ENCODE measurements around the gene VWA5B1. TPM values are rescaled to one million over a fixed set of nuclear protein-coding genes. Genes with fewer than 3 reads are reported as not detected.
A peak's percentile ranks its signal among the peaks of the same experiment; 100 is the strongest.

VWA5B1 gene
- total RNA-seq, 2 donors from 2014 or later, result 0.51 TPM; not detected in 1

- Histone ChIP-seq H3K4me1 (replicated peaks) (peaks cover 16% of the 10 kb centered on the region), H3K27me3 (replicated peaks; ENCODE audit: insufficient read depth) (no peaks in the 10 kb centered on the region), H3K4me3 (no peak overlapping the region), H3K36me3 (no peaks in the 10 kb centered on the region), H3K9me3 (no peaks in the 10 kb centered on the region), H3K27ac (no peak overlapping the region)
- no peak for DNase-seq (ENCODE audit: low spot score)
- WGBS, result 91% methylated on average over 14 of the region's 14 CpGs
- intact Hi-C loops (cut with DNase I), result no loop called here
- TF ChIP-seq POLR2A (IDR thresholded peaks at IDR 0.05), result no peak
- TF ChIP-seq CTCF (IDR thresholded peaks at IDR 0.05), result no peak
- TF ChIP-seq POLR2AphosphoS5 (IDR thresholded peaks at IDR 0.05), result no peak
Observed at GRCh38 chr1:20355101-20355827, 64.6 kb downstream of the VWA5B1 start.

- Histone ChIP-seq H3K36me3 (no peaks in the 10 kb centered on the region), H3K9me3 (no peaks in the 10 kb centered on the region), H3K27me3 (replicated peaks; ENCODE audit: insufficient read depth) (no peaks in the 10 kb centered on the region), H3K4me3 (no peak overlapping the region), H3K4me1 (replicated peaks) (peaks cover 16% of the 10 kb centered on the region), H3K27ac (peak overlapping the region in 1 of 2 donors; percentile 39)
- intact Hi-C loops (cut with DNase I), result no loop called here
- no peak for TF ChIP-seq POLR2A (IDR thresholded peaks at IDR 0.05)
- DNase-seq (ENCODE audit: low spot score), result no peak
- 79% methylated on average over 9 of the region's 9 CpGs for WGBS
Observed at GRCh38 chr1:20355828-20356735, 65.4 kb downstream of the VWA5B1 start.

GRCh38 chr1:20356850-20357459 is 66.3 kb downstream of the VWA5B1 start:
- H3K27me3 ChIP-seq (replicated peaks; ENCODE audit: insufficient read depth), result no peaks in the 10 kb centered on the region
- H3K27ac ChIP-seq, result peak overlapping the region in 1 of 2 donors; percentile 39
- intact Hi-C loops (cut with DNase I), result no loop called here
- no peak overlapping the region for H3K4me3 ChIP-seq
- peak; percentile 15 for DNase-seq (ENCODE audit: low spot score)
- H3K9me3 ChIP-seq, result no peaks in the 10 kb centered on the region
- H3K4me1 ChIP-seq (replicated peaks), result peaks cover 16% of the 10 kb centered on the region
- TF ChIP-seq POLR2A (IDR thresholded peaks at IDR 0.05) (no peak), POLR2AphosphoS5 (IDR thresholded peaks at IDR 0.05) (peak; percentile 72), CTCF (IDR thresholded peaks at IDR 0.05) (no peak)
- H3K36me3 ChIP-seq, result no peaks in the 10 kb centered on the region
- 61% methylated on average over 8 of the region's 8 CpGs for WGBS

DNA sequence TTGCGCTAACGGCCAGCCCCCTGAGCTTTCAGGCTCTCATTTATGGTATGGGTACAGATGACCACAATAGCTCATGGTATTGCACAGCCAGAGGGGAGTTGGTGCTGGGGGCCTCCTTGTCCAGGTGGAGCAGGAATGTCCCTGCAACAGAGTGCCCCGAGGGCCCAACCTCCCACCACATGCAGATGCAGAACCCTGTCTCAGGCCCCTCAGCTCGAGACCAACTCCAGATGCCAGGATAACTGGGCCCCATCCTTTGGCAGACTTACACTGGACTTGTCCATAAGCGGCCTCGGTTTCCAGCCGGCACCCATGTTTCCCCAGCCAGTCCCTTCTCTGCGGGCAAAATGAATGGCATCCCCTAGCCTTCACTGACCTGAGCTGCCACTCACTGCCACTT is 67.1 kb downstream of the VWA5B1 start:
- no peak for TF ChIP-seq POLR2AphosphoS5 (IDR thresholded peaks at IDR 0.05)
- no peak for TF ChIP-seq POLR2A (IDR thresholded peaks at IDR 0.05)
- TF ChIP-seq CTCF (IDR thresholded peaks at IDR 0.05), result no peak
- H3K4me1 ChIP-seq (replicated peaks), result peaks cover 16% of the 10 kb centered on the region
- H3K9me3 ChIP-seq, result no peaks in the 10 kb centered on the region
- 91% methylated on average over 8 of the region's 8 CpGs for WGBS
- H3K27ac ChIP-seq, result peak overlapping the region in 1 of 2 donors; percentile 27
- no peak for DNase-seq (ENCODE audit: low spot score)
- H3K4me3 ChIP-seq, result no peak overlapping the region
- H3K27me3 ChIP-seq (replicated peaks; ENCODE audit: insufficient read depth), result no peaks in the 10 kb centered on the region
- intact Hi-C loops (cut with DNase I), result no loop called here
- H3K36me3 ChIP-seq, result no peaks in the 10 kb centered on the region

DNA sequence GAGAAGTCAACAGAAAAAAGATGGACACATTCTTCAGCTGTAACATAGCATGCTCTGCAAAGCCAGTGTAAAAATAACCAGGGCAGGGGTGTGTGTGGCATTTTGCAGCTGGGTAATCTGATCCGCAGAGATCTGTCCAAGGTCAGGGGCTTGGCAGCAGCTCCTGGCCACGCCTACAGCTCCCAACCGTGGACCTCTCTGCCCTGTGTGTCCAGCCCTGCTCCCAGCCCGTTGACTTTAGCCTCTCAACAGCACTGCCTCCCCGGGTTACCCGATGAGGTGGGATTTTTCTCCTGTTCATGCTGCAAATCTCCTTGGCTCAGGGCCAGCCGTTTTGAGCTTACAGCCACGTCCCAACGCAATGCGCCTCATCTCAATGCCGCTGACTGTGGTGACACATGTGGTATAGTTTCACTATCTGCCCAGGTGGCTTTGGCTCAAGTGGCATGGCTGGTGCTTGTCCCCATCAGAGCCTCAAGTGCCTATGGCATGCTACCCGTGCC is 68.1 kb downstream of the VWA5B1 start:
- H3K27ac ChIP-seq, result peak overlapping the region in 1 of 2 donors; percentile 36
- peak; percentile 39 for DNase-seq (ENCODE audit: low spot score)
- 19% methylated on average over 12 of the region's 12 CpGs for WGBS

More for the DNA sequence above, 68.1 kb downstream of the VWA5B1 start:
- TF ChIP-seq POLR2A (IDR thresholded peaks at IDR 0.05) (no peak), POLR2AphosphoS5 (IDR thresholded peaks at IDR 0.05) (peak; percentile 32)
- Histone ChIP-seq H3K4me3 (no peak overlapping the region), H3K36me3 (no peaks in the 10 kb centered on the region), H3K4me1 (replicated peaks) (peaks cover 16% of the 10 kb centered on the region), H3K9me3 (no peaks in the 10 kb centered on the region), H3K27me3 (replicated peaks; ENCODE audit: insufficient read depth) (no peaks in the 10 kb centered on the region)
- intact Hi-C loops (cut with DNase I), result no loop called here

Measured in prostate gland (tissue), 2 donors.